ENCODE measurements around the gene PNKD.
"Not testable (repeated sequence)": the region's sequence is repeated elsewhere in the genome, so short reads cannot be mapped to it uniquely, and the experiment has no call there.

The PNKD gene

DNA sequence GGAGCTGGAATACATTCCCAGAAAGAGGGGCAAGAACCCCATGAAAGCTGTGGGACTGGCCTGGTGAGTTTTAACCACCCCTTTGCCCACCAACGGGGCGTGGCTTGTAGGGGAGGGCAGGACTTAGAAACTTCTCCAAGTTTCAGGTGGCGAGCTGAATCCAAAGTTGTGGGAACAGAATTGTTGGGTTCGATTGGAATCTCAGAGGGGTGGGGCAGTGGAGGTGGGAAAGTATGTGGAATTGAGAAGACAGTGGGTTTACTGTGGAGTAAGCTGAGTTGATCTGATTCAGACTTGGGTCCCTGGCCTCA lies 1.1 kb downstream of the PNKD start:
- no peaks in the 10 kb centered on the region for H4K20me1 ChIP-seq (ENCODE audit: insufficient read depth, low read length)
- peaks cover 6% of the 10 kb centered on the region for H3K79me2 ChIP-seq (ENCODE audit: low read length)
- peak overlapping the region; percentile 98 for H3K4me2 ChIP-seq (ENCODE audit: low read length)
- H3K9me3 ChIP-seq (ENCODE audit: insufficient read depth, low read length), result no peaks in the 10 kb centered on the region
- no peaks in the 10 kb centered on the region for H3K27me3 ChIP-seq (ENCODE audit: low read depth, low read length)
- H2AFZ ChIP-seq (ENCODE audit: low read depth, low read length), result no peak overlapping the region
- TF ChIP-seq EZH2phosphoT487 (IDR thresholded peaks at IDR 0.05; ENCODE audit: low read depth), result no peak
- TF ChIP-seq, protein P1, sequence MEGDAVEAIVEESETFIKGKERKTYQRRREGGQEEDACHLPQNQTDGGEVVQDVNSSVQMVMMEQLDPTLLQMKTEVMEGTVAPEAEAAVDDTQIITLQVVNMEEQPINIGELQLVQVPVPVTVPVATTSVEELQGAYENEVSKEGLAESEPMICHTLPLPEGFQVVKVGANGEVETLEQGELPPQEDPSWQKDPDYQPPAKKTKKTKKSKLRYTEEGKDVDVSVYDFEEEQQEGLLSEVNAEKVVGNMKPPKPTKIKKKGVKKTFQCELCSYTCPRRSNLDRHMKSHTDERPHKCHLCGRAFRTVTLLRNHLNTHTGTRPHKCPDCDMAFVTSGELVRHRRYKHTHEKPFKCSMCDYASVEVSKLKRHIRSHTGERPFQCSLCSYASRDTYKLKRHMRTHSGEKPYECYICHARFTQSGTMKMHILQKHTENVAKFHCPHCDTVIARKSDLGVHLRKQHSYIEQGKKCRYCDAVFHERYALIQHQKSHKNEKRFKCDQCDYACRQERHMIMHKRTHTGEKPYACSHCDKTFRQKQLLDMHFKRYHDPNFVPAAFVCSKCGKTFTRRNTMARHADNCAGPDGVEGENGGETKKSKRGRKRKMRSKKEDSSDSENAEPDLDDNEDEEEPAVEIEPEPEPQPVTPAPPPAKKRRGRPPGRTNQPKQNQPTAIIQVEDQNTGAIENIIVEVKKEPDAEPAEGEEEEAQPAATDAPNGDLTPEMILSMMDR (IDR thresholded peaks at IDR 0.05; ENCODE audit: low read depth, low read length), result no peak
- H3K9ac ChIP-seq (ENCODE audit: low read length), result peak overlapping the region; percentile 89; the same call in 1 of the 2 replicates
- no peak overlapping the region for H3K27ac ChIP-seq (ENCODE audit: low read length)
- peaks cover 16% of the 10 kb centered on the region for H3K4me1 ChIP-seq (ENCODE audit: low read length)
- peak overlapping the region; percentile 98 for H3K4me3 ChIP-seq (ENCODE audit: low read length)
- H3K36me3 ChIP-seq (replicated peaks; ENCODE audit: low read depth, low read length), result no peaks in the 10 kb centered on the region

DNA sequence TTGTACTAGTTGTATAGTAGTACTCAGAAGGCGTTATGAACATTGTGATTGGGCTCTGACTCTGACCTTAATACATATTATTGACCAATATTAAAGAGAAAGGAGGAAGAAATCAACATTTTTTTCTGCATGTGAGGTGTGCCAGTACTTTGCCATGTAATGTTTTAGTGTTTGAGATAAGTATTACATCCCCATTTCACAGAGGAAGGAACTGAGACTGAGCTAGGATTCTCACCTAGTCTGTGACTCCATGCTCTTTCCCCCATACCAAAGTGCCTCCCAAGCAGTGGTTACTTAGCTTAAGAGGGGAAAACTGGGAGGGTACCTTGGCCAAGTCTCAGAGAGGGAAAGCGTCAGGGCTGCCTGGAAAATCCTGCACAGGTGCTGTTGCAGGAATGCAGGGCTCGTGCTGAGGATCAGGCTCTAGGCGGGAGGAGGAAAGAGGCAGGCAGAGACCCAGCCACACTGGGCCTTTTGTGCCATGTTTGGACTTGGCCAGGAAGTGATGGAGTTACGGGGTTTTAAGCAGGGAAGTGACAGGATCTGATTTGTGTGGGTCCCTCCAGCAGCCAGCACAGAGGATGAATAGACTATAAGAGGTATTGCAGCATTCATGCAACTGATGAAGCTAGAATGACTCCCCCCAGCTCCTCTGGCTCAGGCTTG lies 1.7 kb downstream of the PNKD start:
- Histone ChIP-seq H2AFZ (ENCODE audit: low read depth, low read length) (no peak overlapping the region), H3K4me3 (ENCODE audit: low read length) (no peak overlapping the region), H3K4me1 (ENCODE audit: low read length) (peaks cover 16% of the 10 kb centered on the region), H3K27ac (ENCODE audit: low read length) (no peak overlapping the region), H3K79me2 (ENCODE audit: low read length) (peaks cover 6% of the 10 kb centered on the region), H4K20me1 (ENCODE audit: insufficient read depth, low read length) (no peaks in the 10 kb centered on the region), H3K27me3 (ENCODE audit: low read depth, low read length) (no peaks in the 10 kb centered on the region), H3K9me3 (ENCODE audit: insufficient read depth, low read length) (no peaks in the 10 kb centered on the region), H3K9ac (ENCODE audit: low read length) (no peak overlapping the region), H3K36me3 (replicated peaks; ENCODE audit: low read depth, low read length) (no peaks in the 10 kb centered on the region), H3K4me2 (ENCODE audit: low read length) (peak overlapping the region; percentile 98)
- TF ChIP-seq EZH2phosphoT487 (IDR thresholded peaks at IDR 0.05; ENCODE audit: low read depth), result no peak
- TF ChIP-seq, protein P1 (IDR thresholded peaks at IDR 0.05; ENCODE audit: low read depth, low read length), result no peak

DNA sequence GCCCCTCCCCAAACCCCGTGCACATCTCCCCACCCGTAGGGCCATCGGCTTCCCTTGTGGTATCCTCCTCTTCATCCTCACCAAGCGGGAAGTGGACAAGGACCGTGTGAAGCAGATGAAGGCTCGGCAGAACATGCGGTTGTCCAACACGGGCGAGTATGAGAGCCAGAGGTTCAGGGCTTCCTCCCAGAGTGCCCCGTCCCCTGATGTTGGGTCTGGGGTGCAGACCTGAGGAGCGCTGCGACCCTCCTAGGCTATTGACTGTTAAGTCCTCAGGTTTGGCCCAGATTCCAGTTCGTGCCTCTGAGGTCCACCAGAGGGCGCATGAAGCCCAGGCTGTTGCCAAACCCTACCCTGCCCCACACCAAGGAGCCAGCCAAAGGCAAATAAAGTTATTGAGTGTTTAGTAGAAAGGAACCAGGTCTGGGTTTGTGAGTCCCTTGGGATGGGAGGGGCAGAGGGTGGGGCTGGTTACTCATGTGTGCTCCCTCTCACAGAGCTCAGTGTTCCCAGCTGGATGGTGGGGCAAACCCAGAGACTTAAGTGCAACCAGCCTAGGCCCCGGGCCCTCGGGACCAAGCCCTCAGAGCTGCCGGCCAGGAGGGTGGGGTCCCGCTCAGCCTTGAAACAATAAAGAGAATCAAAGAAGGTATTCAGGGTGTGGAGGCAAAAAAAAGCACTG lies 2.4 kb downstream of the PNKD start:
- Histone ChIP-seq H3K4me1 (ENCODE audit: low read length) (peaks cover 16% of the 10 kb centered on the region), H3K36me3 (replicated peaks; ENCODE audit: low read depth, low read length) (no peaks in the 10 kb centered on the region), H3K27ac (ENCODE audit: low read length) (no peak overlapping the region), H3K9ac (ENCODE audit: low read length) (no peak overlapping the region), H2AFZ (ENCODE audit: low read depth, low read length) (no peak overlapping the region), H3K27me3 (ENCODE audit: low read depth, low read length) (no peaks in the 10 kb centered on the region), H4K20me1 (ENCODE audit: insufficient read depth, low read length) (no peaks in the 10 kb centered on the region), H3K9me3 (ENCODE audit: insufficient read depth, low read length) (no peaks in the 10 kb centered on the region), H3K79me2 (ENCODE audit: low read length) (peaks cover 6% of the 10 kb centered on the region), H3K4me3 (ENCODE audit: low read length) (no peak overlapping the region), H3K4me2 (ENCODE audit: low read length) (no peak overlapping the region)
- no peak for TF ChIP-seq EZH2phosphoT487 (IDR thresholded peaks at IDR 0.05; ENCODE audit: low read depth)
- TF ChIP-seq, protein P1 (IDR thresholded peaks at IDR 0.05; ENCODE audit: low read depth, low read length), result peak; percentile 70

DNA sequence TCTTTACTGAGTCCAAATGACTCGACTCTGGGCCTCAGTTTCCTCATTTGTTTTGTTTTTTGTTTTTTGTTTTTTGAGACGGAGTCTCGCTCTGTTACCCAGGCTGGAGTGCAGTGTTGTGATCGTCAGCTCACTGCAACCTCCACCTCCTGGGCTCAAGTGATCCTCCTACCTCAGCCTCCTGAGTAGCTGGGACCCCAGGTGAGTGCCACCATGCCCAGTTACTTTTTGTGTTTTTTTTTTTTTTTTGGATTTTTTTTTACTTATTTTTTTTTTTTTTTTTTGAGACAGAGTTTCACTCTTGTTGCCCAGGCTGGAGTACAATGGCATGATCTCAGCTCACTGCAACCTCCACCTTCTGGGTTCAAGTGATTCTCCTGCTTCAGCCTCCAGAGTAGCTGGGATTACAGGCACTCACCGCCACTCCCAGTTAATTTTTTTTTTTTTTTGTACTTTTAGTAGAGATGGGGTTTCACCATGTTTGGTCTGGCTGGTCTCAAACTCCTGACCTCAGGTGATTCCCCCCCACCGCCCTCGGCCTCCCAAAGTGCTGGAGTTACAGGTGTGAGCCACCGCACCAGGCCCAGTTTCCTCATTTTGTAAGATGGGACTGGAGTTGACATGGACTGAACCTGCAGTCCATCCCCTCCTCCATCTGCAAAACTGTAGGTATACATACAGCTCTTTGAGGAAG lies 3.0 kb downstream of the PNKD start:
- not testable (repeated sequence) for H4K20me1 ChIP-seq (ENCODE audit: insufficient read depth, low read length); H3K27ac ChIP-seq (ENCODE audit: low read length); H3K79me2 ChIP-seq (ENCODE audit: low read length); H3K4me2 ChIP-seq (ENCODE audit: low read length); H3K4me3 ChIP-seq (ENCODE audit: low read length); H3K27me3 ChIP-seq (ENCODE audit: low read depth, low read length); H3K36me3 ChIP-seq (replicated peaks; ENCODE audit: low read depth, low read length); H3K9ac ChIP-seq (ENCODE audit: low read length); H3K9me3 ChIP-seq (ENCODE audit: insufficient read depth, low read length); H2AFZ ChIP-seq (ENCODE audit: low read depth, low read length)
- H3K4me1 ChIP-seq (ENCODE audit: low read length), result peaks cover 16% of the 10 kb centered on the region
